Measurements from ENCODE around the gene TMSB15A. TPM values are rescaled to one million over a fixed set of nuclear protein-coding genes. Genes with fewer than 3 reads are reported as not detected.
"Not testable (repeated sequence)": the region's sequence is repeated elsewhere in the genome, so short reads cannot be mapped to it uniquely, and the experiment has no call there.

The TMSB15A gene
- total and polyA plus RNA-seq, 5 experiments from 2014 or later, result not detected

- H3K27me3 Mint-ChIP-seq, ATAC-seq, H3K9me3 Mint-ChIP-seq, H3K36me3 Mint-ChIP-seq, H3K27ac Mint-ChIP-seq, H3K4me3 Mint-ChIP-seq, H3K4me1 Mint-ChIP-seq, POLR2A ChIA-PET: not testable (repeated sequence)
- DNase-seq, result peak in 1 of 10 donors; percentile 13
These were observed 44.7 kb downstream of the TMSB15A start, which contains the start of gene TCP11X2 for GRCh38 chrX:102471762-102472220. TSS of gene TCP11X2 (minus strand) at chrX:102471812.

- not testable (repeated sequence) for ATAC-seq, DNase-seq
These were observed 46.3 kb downstream of the TMSB15A start for GRCh38 chrX:102470215-102470614.

More at GRCh38 chrX:102470215-102470614, 46.3 kb downstream of the TMSB15A start:
- POLR2A ChIA-PET, H3K4me3 Mint-ChIP-seq, H3K4me1 Mint-ChIP-seq, H3K9me3 Mint-ChIP-seq, H3K27me3 Mint-ChIP-seq, H3K36me3 Mint-ChIP-seq, H3K27ac Mint-ChIP-seq: not testable (repeated sequence)

Other genes starting within 250 kb of the TMSB15A start
- not detected for gene NXF2B, start 76.7 kb downstream of the TMSB15A start, total RNA-seq
- gene NXF2B, start 76.7 kb downstream of the TMSB15A start, polyA plus RNA-seq, result not detected
- gene TCP11X2, start 44.9 kb downstream of the TMSB15A start, total RNA-seq, result not detected
- gene TCP11X2, start 44.9 kb downstream of the TMSB15A start, polyA plus RNA-seq, result not detected
- gene ARMCX5, start 82.8 kb upstream of the TMSB15A start, total RNA-seq, result 10 to 100 TPM; 17.1 to 17.3 TPM
- 10 to 100 TPM in 1 of 3 donors, 1 to 10 TPM in 2; 6.9 to 12.4 (median 7.3) TPM for gene ARMCX5, start 82.8 kb upstream of the TMSB15A start, polyA plus RNA-seq
- 10 to 100 TPM; 68.5 to 74.0 TPM for gene GPRASP1, start 134.7 kb upstream of the TMSB15A start, total RNA-seq
- gene GPRASP1, start 134.7 kb upstream of the TMSB15A start, polyA plus RNA-seq, result 10 to 100 TPM in 2 of 3 donors, 1 to 10 TPM in 1; 3.4 to 10.9 (median 10.6) TPM
- gene GPRASP2, start 195.7 kb upstream of the TMSB15A start, total RNA-seq, result 1 to 10 TPM; 5.1 to 6.9 TPM
- 10 to 100 TPM in 1 of 3 donors, 1 to 10 TPM in 2; 3.2 to 11.0 (median 5.3) TPM for gene GPRASP2, start 195.7 kb upstream of the TMSB15A start, polyA plus RNA-seq
- gene GPRASP3, start 204.0 kb upstream of the TMSB15A start, total RNA-seq, result 1 to 10 TPM; 2.4 to 5.1 TPM
- 1 to 10 TPM; 1.1 to 1.5 (median 1.4) TPM for gene GPRASP3, start 204.0 kb upstream of the TMSB15A start, polyA plus RNA-seq

Data from naive thymus-derived CD8-positive, alpha-beta T cell (primary cell).